Activated CD8-positive, alpha-beta T cell treated with anti-CD3 and anti-CD28 coated beads for 36 hours (primary cell): ENCODE data around the gene C1QTNF9B. TPM values are rescaled to one million over a fixed set of nuclear protein-coding genes. Genes with fewer than 3 reads are reported as not detected.

Experiments used
- ATAC-seq: fragments of 200-7000 bp; cut with Tn5 transposase; one replicate; pipeline ENCODE4 v1.10.0; 2021; ENCODE audit warnings: mild to moderate bottlenecking, moderate library complexity
- CTCF ChIA-PET: fragments of 350-600 bp; sonication (Branson Sonifier 250); formaldehyde crosslinking; loops from one replicate; lab custom pipeline; 2021; ENCODE audit warnings: antibody characterized with exemption; lab: Charles Lee
- POLR2A ChIA-PET: fragments of 350-600 bp; sonication (Branson Sonifier 250); formaldehyde crosslinking; loops from one replicate; lab custom pipeline; 2021; ENCODE audit warnings: antibody characterized with exemption; lab: Charles Lee
- DNase-seq: peaks from one replicate; pipeline ENCODE4 v3.0.0-alpha.2; 2020
- H3K27ac Mint-ChIP-seq: one replicate; pipeline ENCODE4 v1.8.0; 2021; ENCODE audit warnings: mild to moderate bottlenecking, mixed read lengths
- H3K27me3 Mint-ChIP-seq: one replicate; pipeline ENCODE4 v1.8.0; 2021; ENCODE audit warnings: mixed read lengths
- H3K36me3 Mint-ChIP-seq: one replicate; pipeline ENCODE4 v1.8.0; 2021; ENCODE audit warnings: low read depth, mixed read lengths
- H3K4me1 Mint-ChIP-seq: one replicate; pipeline ENCODE4 v1.8.0; 2021; ENCODE audit warnings: low read depth, mixed read lengths
- H3K4me3 Mint-ChIP-seq: one replicate; pipeline ENCODE4 v1.8.0; 2021; ENCODE audit warnings: mild to moderate bottlenecking, moderate library complexity, mixed read lengths
- H3K9me3 Mint-ChIP-seq: one replicate; pipeline ENCODE4 v1.8.0; 2021; ENCODE audit warnings: mixed read lengths
- intact Hi-C: fragments of 100-400 bp; cut with micrococcal nuclease; formaldehyde crosslinking; loops from one replicate; pipeline ENCODE4 v1.10.0; 2022
- total RNA-seq, 2 experiments: library from RNA; stranded (reverse); gene quantifications; one replicate each; pipeline ENCODE4 v1.2.3, GENCODE V29; 2021
- TF ChIP-seq, protein P1 (sequence below): fragments of 200-600 bp; IDR thresholded peaks from one replicate; pipeline ENCODE4 v1.8.0; 2022; ENCODE audit warnings: antibody characterized with exemption, mild to moderate bottlenecking

C1QTNF9B gene
- total RNA-seq, 2 experiments from 2014 or later, result not detected

DNA sequence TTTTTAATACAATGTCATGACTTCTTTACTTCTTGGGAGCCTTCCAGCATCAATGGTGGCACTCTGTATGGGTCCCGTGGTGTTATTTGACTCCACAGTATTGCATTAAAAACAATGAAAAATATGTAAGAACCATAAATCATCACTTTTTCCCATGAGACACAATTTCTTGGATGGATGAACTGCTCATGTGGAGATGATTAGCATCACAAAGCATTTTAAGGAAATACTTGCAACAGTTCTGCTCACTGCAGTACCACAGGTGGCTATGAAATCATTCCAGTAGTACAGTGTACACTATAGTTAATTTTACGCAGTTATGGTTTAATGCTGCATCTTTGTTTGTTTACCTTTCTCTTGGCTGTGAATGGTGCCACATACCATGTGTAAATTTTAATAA is 37.2 kb upstream of the C1QTNF9B start:
- ATAC-seq, result no peak
- H3K27ac Mint-ChIP-seq, result no peak overlapping the region
- DNase-seq, result no peak
- ChIA-PET POLR2A (no interaction called here), CTCF (no interaction called here)
- no peaks in the 10 kb centered on the region for H3K36me3 Mint-ChIP-seq
- H3K4me3 Mint-ChIP-seq, result no peak overlapping the region
- intact Hi-C loops, result no loop called here
- no peaks in the 10 kb centered on the region for H3K4me1 Mint-ChIP-seq
- H3K27me3 Mint-ChIP-seq, result peaks cover 31% of the 10 kb centered on the region
- peaks cover 2% of the 10 kb centered on the region for H3K9me3 Mint-ChIP-seq
- TF ChIP-seq, protein P1, sequence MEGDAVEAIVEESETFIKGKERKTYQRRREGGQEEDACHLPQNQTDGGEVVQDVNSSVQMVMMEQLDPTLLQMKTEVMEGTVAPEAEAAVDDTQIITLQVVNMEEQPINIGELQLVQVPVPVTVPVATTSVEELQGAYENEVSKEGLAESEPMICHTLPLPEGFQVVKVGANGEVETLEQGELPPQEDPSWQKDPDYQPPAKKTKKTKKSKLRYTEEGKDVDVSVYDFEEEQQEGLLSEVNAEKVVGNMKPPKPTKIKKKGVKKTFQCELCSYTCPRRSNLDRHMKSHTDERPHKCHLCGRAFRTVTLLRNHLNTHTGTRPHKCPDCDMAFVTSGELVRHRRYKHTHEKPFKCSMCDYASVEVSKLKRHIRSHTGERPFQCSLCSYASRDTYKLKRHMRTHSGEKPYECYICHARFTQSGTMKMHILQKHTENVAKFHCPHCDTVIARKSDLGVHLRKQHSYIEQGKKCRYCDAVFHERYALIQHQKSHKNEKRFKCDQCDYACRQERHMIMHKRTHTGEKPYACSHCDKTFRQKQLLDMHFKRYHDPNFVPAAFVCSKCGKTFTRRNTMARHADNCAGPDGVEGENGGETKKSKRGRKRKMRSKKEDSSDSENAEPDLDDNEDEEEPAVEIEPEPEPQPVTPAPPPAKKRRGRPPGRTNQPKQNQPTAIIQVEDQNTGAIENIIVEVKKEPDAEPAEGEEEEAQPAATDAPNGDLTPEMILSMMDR, result no peak

- intact Hi-C loops, result loop anchor here (10.0 kb wide), 1 partner anchor 296 kb away; no protein-coding TSS in a partner anchor
- H3K36me3 Mint-ChIP-seq, result no peaks in the 10 kb centered on the region
- ATAC-seq (no peak), DNase-seq (no peak)
- ChIA-PET CTCF (no interaction called here), POLR2A (no interaction called here)
- H3K4me1 Mint-ChIP-seq, result no peaks in the 10 kb centered on the region
- H3K27ac Mint-ChIP-seq, result no peak overlapping the region
- no peak overlapping the region for H3K4me3 Mint-ChIP-seq
- peaks cover 16% of the 10 kb centered on the region for H3K27me3 Mint-ChIP-seq
- TF ChIP-seq, protein P1, result no peak
- no peaks in the 10 kb centered on the region for H3K9me3 Mint-ChIP-seq
Measured at GRCh38 chr13:23928985-23929384, 31.7 kb upstream of the C1QTNF9B start.

DNA sequence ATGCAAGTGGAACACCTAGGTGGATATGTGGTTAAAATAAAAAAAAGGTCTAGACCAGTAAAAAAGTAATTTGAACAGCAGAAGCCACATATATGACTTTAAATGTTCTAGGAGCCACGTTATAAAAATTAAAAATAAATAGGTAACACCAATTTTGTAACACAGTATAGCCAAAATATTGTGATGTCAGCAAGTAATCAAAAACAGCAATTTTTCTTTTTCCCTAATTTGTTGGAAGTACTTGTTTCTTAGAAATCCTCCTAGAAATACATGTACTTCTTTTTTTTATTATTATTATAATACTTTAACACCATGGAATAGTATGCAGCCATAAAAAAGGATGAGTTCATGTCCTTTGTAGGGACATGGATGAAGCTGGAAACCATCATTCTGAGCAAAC is 25.7 kb upstream of the C1QTNF9B start:
- TF ChIP-seq, protein P1, result no peak
- CTCF ChIA-PET, result interaction anchor here (0.7 to 1.6 kb wide), 4 partner anchors 23 to 96 kb away, joined by 3 to 7 read pairs (median 4); no protein-coding TSS in a partner anchor
- intact Hi-C loops, result loop anchor here (10.0 kb wide), 1 partner anchor 302 kb away; no protein-coding TSS in a partner anchor

DNA sequence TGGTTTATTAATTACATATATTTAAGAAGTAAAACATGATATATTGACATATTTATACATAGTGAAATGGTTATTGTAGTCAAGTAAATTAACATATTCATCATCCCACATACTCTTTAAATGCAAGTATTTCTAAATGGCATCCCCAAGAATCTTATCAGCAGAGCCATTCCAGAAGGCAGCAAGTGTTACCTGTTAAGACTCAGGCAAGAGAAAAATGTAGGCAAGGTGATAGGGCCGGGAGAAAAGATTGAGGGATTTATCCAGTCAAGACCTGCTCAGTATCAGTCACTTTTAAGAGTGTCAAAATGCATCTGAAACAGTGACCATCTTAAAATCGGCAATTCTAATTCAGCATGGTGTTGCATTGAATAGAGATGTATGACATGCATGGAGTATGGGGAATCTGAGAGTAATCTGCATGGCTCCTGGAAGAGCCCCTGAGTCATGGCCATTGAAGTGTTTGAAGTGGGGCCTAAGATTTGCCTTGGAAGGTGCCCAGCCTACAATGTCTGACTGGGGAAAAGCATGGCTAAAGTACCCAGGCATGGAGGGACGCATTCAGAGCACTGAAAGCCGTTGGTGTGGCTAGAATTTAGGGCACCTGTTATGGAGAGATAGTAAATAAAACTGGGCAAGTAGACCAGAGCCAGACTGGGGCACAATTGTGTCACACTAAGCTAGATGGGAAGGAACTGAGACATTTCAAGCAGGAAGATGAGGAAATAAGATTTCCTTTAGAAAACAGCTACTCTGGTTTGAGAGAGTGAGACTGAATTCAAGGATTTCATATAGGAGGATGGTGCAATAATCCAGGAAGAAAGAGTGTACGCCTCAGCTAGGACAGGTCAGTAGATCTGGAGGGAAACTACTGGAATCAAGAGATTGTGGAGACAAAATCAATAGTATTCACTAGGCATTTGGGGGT is 25.0 kb upstream of the C1QTNF9B start:
- ATAC-seq (no peak), DNase-seq (no peak)
- ChIA-PET CTCF (interaction anchor here (0.6 to 1.6 kb wide), 17 partner anchors 8 to 308 kb away, joined by 3 to 9 read pairs (median 3); no protein-coding TSS in a partner anchor), POLR2A (interaction anchor here (0.6 kb wide), 1 partner anchor 492 kb away, joined by 4 read pairs; no protein-coding TSS in a partner anchor)
- Mint-ChIP-seq H3K36me3 (no peaks in the 10 kb centered on the region), H3K27ac (no peak overlapping the region), H3K4me1 (no peaks in the 10 kb centered on the region), H3K27me3 (peaks cover 24% of the 10 kb centered on the region), H3K9me3 (no peaks in the 10 kb centered on the region), H3K4me3 (no peak overlapping the region)
- TF ChIP-seq, protein P1, result no peak
- intact Hi-C loops, result loop anchor here (10.0 kb wide), 1 partner anchor 303 kb away; no protein-coding TSS in a partner anchor

More for the DNA sequence above, 25.7 kb upstream of the C1QTNF9B start:
- no peak overlapping the region for H3K27ac Mint-ChIP-seq
- POLR2A ChIA-PET, result interaction anchor here (0.6 kb wide), 1 partner anchor 492 kb away, joined by 4 read pairs; no protein-coding TSS in a partner anchor
- H3K4me3 Mint-ChIP-seq, result no peak overlapping the region
- no peaks in the 10 kb centered on the region for H3K36me3 Mint-ChIP-seq
- H3K27me3 Mint-ChIP-seq, result peaks cover 17% of the 10 kb centered on the region
- H3K4me1 Mint-ChIP-seq, result no peaks in the 10 kb centered on the region
- ATAC-seq (no peak), DNase-seq (no peak)
- H3K9me3 Mint-ChIP-seq, result no peaks in the 10 kb centered on the region
